Dedifferentiated amniotic fluid mesenchymal stem cell (primary cell): ENCODE measurements around the gene SCGB3A1.

Source experiments
- DNase-seq: peaks from one replicate; pipeline ENCODE4 v3.0.0-alpha.2; 2016; ENCODE audit errors: extremely low spot score

The SCGB3A1 gene

GRCh38 chr5:180604271-180604670, 13.0 kb upstream of the SCGB3A1 start:
- DNase-seq: no peak

GRCh38 chr5:180603076-180603594, 11.8 kb upstream of the SCGB3A1 start:
- no peak for DNase-seq

- DNase-seq: no peak
Observed at GRCh38 chr5:180602481-180603075, 11.3 kb upstream of the SCGB3A1 start.

DNA sequence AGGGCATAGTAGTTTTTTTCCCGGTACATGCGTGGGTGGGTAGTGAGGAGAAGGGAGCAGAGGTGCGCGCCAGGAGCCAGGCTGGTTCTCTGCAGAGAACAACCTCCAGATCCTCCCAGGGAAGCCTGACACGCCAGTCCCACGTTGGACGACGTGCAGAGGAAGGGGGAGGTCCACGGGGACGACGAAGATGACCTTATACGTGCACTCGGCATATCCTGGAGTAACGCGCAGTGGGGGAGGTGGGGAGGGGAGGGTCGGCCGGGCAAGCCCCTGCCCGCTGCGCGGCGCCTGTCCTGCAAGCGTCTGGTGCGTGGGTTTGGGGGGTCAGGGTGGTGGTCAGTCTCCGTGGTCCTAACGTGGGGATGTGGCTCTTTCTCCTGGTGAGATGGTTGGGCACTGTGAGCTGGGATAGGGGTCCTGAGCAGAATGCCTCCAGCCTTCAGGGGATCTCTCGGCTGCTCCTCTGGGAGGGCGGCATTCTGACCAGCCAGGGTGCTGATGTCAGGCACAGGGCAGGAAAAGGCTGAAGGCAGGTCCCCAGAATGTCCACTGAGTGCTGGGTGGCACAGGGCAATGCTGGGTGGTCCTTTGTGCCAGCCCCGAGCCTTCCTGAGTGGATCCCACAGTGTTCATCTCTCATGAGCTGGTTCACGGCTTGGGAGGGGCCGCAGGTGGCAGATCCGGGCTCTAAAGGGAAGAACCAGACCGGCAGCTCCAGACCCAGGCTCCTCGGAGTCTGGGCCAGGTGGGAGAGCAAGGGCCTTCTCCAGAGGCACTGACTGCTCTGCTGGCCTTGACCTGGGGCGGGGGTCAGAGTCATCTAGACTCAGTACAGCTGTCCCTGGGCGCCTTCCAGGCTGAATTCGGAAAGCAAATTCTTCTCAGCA, 10.5 kb upstream of the SCGB3A1 start:
- DNase-seq: no peak

- no peak for DNase-seq
Observed at GRCh38 chr5:180600554-180601041, 9.3 kb upstream of the SCGB3A1 start.

- no peak for DNase-seq
Observed at GRCh38 chr5:180599981-180600553, 8.8 kb upstream of the SCGB3A1 start.

DNA sequence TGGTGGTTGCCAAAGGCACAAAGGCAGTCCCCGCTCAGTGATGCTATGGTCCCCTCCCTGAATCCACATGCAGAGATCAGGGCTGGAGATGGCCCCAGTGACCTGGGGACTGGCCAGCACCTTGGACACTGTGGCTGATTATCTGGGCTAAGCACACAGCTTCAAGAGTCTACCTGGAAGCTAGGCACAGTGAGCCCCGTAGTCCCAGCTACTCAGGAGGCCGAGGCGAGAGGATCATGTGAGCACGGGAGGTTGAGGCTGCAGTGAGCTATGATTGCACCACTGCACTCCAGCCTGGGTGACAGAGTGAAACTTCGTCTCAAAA, 8.3 kb upstream of the SCGB3A1 start:
- no peak for DNase-seq

GRCh38 chr5:180598797-180599589, 7.7 kb upstream of the SCGB3A1 start:
- DNase-seq: no peak

DNA sequence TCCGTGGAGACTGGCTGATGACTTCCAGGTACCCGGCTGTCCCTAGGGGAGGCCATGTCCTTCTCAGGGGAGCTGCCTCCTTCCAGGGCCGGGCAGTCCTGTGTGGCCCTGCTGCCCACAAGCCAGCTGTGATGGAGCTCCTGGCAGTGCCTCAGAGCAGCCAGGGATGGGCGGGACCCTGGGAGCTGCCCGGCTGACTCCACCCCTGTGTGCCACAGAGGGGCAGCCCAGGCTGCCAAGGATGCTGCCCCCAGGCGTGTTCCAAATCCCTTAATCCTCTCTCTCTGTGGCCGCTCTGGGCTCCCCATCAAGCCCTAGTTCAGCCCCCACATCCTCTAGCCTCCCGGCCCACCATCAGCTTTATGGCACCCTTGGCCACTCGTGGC, 7.0 kb upstream of the SCGB3A1 start:
- no peak for DNase-seq

- DNase-seq: no peak
Observed at GRCh38 chr5:180596668-180597231, 5.5 kb upstream of the SCGB3A1 start.

DNA sequence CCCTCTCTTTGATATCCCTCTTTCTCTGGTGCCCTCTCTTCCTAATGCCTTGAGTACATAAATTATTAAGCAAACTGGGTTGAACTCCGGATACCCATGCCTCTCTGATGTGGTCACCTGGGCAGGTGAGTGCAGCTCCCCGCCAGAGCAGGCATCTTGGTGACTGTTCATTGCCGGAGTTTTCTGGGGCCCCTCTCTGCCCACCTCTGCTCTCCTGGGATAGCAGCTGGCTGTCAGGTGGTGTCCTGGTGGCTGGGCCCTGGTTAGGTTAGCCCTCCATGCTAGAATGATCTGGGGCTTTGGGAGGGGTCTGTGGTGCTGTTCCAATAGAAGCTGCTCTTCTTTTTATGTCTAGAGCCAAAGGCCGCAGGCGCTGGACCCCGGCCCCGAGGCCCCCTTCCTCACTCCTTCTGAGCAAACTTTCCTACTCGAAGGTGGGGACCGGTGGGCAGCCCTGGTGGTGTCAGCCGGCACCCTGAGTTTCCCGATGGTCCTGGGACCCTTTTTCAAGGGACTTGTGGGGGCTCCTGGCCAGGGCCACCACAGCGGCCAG, 4.9 kb upstream of the SCGB3A1 start:
- DNase-seq: no peak

GRCh38 chr5:180595381-180596114, 4.2 kb upstream of the SCGB3A1 start:
- no peak for DNase-seq

GRCh38 chr5:180595046-180595379, 3.7 kb upstream of the SCGB3A1 start:
- no peak for DNase-seq

DNA sequence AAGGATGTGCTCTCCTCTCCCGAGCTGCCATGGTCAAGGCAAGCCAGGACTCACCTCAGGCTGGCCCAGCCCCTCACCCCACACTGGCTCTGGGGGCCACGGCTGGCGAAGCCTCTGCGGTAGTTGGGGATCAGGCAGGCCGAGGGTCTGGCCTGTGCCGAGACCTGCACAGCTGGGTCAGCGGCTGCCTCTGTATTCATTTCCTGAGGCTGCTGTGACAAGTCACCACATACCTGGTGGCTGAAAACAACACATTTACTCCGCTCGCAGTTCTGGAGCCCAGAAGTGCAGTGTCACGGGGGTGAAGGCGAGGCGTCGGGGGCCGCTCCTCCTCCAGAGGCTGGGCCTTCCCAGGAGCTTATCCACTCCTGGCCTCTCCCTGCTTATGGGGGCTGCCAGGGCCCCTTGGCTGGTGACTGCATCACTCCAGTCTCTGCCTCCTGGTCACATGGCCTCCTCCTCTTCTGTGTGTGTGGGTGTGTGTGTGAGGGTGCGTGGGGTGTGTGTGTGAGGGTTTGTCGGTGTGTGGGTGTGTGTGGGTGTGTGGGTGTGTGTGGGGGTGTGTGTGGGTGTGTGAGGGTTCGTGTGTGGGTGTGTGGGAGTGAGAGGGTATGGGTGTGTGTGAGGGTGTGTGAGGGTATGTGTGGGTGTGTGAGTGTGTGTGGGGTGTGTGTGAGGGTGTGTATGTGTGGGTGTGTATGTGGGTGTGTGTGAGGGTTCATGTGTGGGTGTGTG, 3.2 kb upstream of the SCGB3A1 start:
- DNase-seq: no peak

GRCh38 chr5:180593446-180594206, 2.3 kb upstream of the SCGB3A1 start:
- DNase-seq: no peak

- DNase-seq: no peak
Observed at GRCh38 chr5:180592176-180592575, 877 bp upstream of the SCGB3A1 start.

DNA sequence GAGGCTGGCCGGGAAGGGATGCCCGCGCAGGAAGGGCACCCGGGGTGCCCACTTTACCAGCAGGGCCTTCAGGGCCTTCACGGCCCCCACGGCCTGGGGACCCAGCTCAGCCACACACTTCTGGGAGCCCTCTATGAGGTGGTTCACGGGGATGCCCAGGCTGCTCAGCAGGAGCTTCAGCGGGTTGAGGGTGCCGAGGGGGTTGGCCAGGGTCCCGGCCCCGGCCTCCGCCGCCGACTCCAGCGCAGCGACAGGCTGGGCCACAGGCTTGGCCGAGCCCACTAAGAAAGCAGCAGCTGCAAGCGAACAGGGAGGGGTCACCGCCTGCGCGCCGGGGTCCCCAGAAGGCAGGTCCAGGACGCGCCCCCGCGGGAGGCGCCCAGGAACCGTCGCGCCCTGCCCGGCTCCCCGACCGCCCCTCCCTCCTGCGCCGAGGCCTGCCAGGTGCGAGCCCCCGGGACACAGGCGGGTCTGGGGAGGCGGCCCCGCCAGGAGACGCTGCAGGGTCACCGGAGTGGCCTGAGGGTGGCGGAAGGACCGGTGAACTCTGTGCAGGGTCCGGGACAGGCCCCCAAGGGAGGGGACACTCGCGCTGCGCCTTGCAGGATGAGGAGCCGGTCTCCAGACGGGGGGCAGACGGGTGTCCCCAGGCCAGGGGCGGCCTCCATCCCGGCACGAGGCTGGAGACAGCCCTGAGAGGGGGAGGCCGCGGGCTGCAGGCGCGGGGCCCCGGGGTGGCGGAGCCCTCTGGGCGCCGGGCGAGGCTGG, 572 bp downstream of the SCGB3A1 start:
- DNase-seq: no peak

- DNase-seq: no peak
Observed at GRCh38 chr5:180589771-180590542, 1.3 kb downstream of the SCGB3A1 start.
